ENCODE results near the gene C3orf33. TPM values are rescaled to one million over a fixed set of nuclear protein-coding genes. Genes with fewer than 3 reads are reported as not detected.

Gene C3orf33
- total RNA-seq, 6 donors from 2014 or later, result 2.1 to 4.3 (median 3.3) TPM

DNA sequence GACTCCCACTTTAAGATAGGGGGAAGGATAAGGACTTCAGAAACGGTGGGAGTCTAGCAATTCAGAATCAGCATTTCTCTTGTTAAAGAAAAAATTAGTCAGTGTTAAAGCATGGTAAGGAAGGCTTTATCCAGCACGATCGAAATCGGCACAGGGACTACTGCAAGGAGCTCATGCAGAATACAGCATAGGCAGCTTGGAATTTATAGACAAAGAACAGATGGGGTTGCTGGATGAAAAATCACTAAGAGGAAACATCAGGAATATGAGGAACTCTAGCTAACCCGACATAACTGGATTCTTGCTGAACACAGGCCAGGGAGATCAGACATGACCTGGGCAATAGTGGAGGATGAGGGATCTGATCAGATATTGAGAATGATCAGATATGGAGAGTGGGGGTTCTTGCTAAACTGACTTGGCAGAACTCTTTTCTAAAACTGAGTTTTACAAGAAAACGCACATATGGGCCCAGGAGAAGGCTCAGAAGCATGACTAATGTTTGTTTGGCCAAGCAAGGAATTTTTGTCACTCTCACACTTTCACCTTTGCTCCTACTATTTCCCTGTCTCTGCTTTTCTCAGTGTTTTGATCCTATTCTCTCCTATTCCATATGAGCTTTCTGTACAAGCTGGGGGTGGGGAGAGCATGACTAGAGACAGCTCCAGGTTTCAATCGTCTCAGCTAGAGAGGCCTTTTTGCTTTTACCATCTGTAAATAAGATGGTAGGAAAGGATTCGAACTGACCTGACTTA is 57.3 kb downstream of the C3orf33 start:
- H3K27me3 ChIP-seq, result peaks cover 0 to 9% (median 2%) of the 10 kb centered on the region in 4 donors
- no peak for DNase-seq
- TF ChIP-seq POLR2A (IDR thresholded peaks at IDR 0.05), result no peak
- TF ChIP-seq EP300 (IDR thresholded peaks at IDR 0.05), result no peak
- TF ChIP-seq POLR2AphosphoS5 (IDR thresholded peaks at IDR 0.05), result no peak
- TF ChIP-seq, protein P1, sequence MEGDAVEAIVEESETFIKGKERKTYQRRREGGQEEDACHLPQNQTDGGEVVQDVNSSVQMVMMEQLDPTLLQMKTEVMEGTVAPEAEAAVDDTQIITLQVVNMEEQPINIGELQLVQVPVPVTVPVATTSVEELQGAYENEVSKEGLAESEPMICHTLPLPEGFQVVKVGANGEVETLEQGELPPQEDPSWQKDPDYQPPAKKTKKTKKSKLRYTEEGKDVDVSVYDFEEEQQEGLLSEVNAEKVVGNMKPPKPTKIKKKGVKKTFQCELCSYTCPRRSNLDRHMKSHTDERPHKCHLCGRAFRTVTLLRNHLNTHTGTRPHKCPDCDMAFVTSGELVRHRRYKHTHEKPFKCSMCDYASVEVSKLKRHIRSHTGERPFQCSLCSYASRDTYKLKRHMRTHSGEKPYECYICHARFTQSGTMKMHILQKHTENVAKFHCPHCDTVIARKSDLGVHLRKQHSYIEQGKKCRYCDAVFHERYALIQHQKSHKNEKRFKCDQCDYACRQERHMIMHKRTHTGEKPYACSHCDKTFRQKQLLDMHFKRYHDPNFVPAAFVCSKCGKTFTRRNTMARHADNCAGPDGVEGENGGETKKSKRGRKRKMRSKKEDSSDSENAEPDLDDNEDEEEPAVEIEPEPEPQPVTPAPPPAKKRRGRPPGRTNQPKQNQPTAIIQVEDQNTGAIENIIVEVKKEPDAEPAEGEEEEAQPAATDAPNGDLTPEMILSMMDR (IDR thresholded peaks at IDR 0.05), result no peak
- no peak for ATAC-seq (ENCODE audit: low FRiP score in 2 of 2)
- WGBS, 2 donors, result 67 to 76% methylated on average over 8 of the region's 8 CpGs
- H3K4me1 ChIP-seq, result peaks cover 15 to 18% (median 16%) of the 10 kb centered on the region in 4 donors
- H3K9me3 ChIP-seq, result no peaks in the 10 kb centered on the region
- no peak overlapping the region for H3K27ac ChIP-seq
- H3K36me3 ChIP-seq, result no peaks in the 10 kb centered on the region
- H3K4me3 ChIP-seq, result no peak overlapping the region

DNA sequence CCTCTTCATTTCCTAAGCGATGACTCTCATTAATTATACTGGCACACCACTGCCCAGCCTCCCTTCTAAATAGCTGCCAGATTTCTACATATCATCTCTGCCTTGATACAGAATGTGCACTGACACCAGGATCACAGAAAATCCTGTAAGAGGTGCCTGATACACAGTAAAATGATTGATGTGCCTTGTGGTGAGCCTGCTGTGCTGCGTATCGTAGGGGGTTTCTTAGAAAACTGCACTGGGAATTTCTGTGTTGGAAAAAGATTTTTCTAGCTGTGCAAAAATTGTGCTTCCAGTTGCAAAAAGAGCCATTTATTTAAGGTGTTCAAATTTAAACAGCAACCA is 58.2 kb downstream of the C3orf33 start:
- peaks cover 0 to 9% (median 4%) of the 10 kb centered on the region in 4 donors for H3K27me3 ChIP-seq
- no peaks in the 10 kb centered on the region for H3K9me3 ChIP-seq
- DNase-seq (no peak), ATAC-seq (ENCODE audit: low FRiP score in 2 of 2) (no peak)
- no peaks in the 10 kb centered on the region for H3K36me3 ChIP-seq
- no peak overlapping the region for H3K27ac ChIP-seq
- TF ChIP-seq POLR2A (IDR thresholded peaks at IDR 0.05) (no peak), EP300 (IDR thresholded peaks at IDR 0.05) (no peak), POLR2AphosphoS5 (IDR thresholded peaks at IDR 0.05) (no peak)
- TF ChIP-seq, protein P1 (IDR thresholded peaks at IDR 0.05), result no peak
- H3K4me3 ChIP-seq, result no peak overlapping the region
- 69 to 77% methylated on average over 3 of the region's 3 CpGs for WGBS, 2 donors
- H3K4me1 ChIP-seq, result peaks cover 16 to 23% (median 21%) of the 10 kb centered on the region in 4 donors

DNA sequence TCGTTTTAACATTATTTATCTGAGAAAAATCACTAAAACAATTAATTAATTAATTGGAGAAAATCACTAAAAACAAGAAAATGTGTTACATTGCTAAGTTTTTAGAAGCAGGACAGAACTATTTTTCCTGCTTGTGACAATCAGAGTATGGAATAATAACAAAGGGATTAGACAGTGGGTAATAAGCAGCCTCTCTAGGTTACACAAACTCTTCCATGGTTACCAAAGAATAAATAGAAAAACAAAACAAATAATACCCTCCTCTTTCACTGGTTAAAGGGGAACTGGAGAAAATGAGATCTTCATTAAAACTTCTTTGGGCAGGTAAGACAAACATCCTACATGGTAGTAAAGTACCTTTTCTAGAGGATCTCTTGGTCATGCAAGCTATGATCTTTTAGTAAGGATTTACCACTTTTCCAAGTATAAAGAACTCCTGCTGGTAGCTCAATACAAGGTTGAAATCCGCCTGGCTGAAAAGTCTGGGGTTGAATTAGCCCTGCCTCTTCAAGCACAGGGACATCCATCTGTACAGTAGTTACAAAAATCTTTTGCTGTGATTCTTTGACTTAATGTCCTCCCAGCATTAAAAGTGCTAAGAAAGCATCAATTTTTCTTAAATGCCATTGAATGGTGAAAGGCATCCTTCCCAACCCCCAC is 58.7 kb downstream of the C3orf33 start:
- no peaks in the 10 kb centered on the region for H3K36me3 ChIP-seq
- TF ChIP-seq POLR2A (IDR thresholded peaks at IDR 0.05) (no peak), EP300 (IDR thresholded peaks at IDR 0.05) (no peak), POLR2AphosphoS5 (IDR thresholded peaks at IDR 0.05) (no peak)
- TF ChIP-seq, protein P1 (IDR thresholded peaks at IDR 0.05), result no peak
- H3K4me3 ChIP-seq, result no peak overlapping the region
- ATAC-seq (ENCODE audit: low FRiP score in 2 of 2), result no peak
- H3K4me1 ChIP-seq, result peaks cover 16 to 23% (median 21%) of the 10 kb centered on the region in 4 donors
- DNase-seq, result no peak
- 66 to 68% methylated on average over 2 of the region's 2 CpGs for WGBS, 2 donors
- peaks cover 0 to 9% (median 4%) of the 10 kb centered on the region in 4 donors for H3K27me3 ChIP-seq
- H3K9me3 ChIP-seq, result no peaks in the 10 kb centered on the region
- H3K27ac ChIP-seq, result no peak overlapping the region

DNA sequence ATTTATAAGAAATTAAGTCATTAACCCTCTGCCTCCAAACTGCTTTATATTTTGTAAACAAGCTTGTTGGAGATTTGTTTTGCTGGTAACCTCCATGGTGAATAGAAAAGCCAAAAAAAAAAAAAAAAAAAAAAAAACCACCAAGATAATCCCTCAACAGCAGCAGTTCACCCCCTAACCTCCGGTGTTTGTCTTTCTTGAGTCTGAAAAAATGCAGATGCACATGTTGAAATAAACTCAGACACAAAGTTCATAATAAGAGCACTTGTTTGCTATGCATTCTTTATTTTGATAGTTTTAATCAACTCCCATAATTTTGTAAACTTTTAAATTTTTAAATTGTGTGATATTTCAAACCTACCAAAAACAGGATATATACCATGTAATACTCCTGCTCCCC is 59.4 kb downstream of the C3orf33 start:
- H3K9me3 ChIP-seq, result no peaks in the 10 kb centered on the region
- ATAC-seq (ENCODE audit: low FRiP score in 2 of 2) (no peak), DNase-seq (no peak)
- no peak overlapping the region for H3K4me3 ChIP-seq
- no peak overlapping the region for H3K27ac ChIP-seq
- no peaks in the 10 kb centered on the region for H3K36me3 ChIP-seq
- WGBS, 2 donors, result 75 to 83% methylated on average over 1 of the region's 1 CpG
- peaks cover 16 to 23% (median 21%) of the 10 kb centered on the region in 4 donors for H3K4me1 ChIP-seq
- peaks cover 0 to 9% (median 4%) of the 10 kb centered on the region in 4 donors for H3K27me3 ChIP-seq
- TF ChIP-seq POLR2A (IDR thresholded peaks at IDR 0.05) (no peak), POLR2AphosphoS5 (IDR thresholded peaks at IDR 0.05) (no peak), EP300 (IDR thresholded peaks at IDR 0.05) (no peak)
- TF ChIP-seq, protein P1 (IDR thresholded peaks at IDR 0.05), result no peak

All from upper lobe of left lung (tissue), 6 donors.